ENCODE data around the gene BRINP3.

BRINP3 gene

DNA sequence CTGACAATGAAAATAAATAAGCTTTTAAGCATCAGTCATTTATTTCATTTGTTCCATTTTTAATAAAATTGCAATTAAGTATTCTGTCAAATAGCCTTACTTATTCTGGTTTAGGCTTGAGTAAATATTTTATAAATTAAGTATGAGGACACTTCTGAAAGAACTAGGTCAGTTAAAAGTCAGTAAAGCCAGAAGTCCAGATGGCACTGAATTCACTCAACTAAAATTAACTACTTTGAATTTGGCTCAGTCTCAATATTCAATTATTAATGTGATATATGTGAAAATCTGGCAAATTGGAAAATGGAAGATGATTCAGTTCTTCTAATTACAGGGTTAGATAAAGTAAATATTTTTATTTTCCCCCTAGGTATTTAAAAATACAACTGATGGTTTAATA is 174.2 kb downstream of the BRINP3 start:
- no peak for DNase-seq

DNA sequence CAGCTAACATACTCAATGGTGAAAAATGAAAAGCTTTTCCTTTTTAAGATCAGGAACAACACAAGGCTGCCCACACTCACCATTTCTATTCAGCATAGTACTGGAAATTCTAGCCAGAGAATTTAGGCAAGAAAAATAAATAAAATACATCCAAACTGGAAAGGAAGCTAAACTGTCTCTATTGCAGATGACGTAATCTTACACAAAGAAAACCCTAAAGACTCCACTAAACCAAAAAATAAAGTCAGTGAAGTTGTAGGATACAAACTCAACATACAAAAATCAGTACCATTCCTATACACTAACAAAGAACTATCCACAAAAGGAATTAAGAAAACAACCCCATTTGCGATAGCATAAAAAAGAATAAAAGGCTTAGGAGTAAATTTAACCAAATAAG is 181.2 kb downstream of the BRINP3 start:
- no peak for DNase-seq

DNA sequence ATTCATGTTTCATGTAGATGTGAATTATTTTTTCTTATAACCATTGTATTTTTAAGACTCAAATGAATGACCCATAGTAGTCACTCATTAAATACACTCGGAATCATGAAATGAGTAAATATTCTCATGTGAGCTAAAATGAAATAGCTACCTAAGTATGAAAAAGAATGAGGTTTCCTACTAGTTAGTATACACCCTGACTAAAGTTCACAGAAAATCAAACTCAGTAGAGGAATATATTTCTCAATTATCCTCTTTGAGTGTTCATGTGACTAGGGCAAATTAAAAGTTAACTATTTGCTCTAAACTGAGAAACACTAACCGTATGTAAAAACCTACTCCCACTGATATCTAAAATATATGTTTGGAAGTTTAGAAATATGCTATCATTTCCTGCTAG is 187.8 kb downstream of the BRINP3 start:
- no peak for DNase-seq

DNA sequence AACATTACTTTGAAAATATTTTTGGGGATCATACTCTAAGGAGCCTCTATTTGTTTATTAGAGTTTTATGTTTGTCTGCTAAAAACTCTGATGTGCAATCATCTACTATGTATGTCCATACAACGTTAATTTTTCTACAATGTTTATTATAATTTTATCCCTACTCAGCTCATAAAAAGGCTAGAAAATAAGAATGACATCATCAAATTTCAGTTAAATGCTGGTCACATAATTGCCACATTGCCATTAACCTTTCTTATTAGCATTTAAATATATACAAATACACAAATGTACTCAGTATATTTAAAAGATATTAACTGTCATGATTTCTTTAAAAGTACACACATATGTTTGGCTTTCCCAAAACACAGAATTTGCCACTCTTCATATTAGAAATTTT is 191.6 kb downstream of the BRINP3 start:
- no peak for DNase-seq

DNA sequence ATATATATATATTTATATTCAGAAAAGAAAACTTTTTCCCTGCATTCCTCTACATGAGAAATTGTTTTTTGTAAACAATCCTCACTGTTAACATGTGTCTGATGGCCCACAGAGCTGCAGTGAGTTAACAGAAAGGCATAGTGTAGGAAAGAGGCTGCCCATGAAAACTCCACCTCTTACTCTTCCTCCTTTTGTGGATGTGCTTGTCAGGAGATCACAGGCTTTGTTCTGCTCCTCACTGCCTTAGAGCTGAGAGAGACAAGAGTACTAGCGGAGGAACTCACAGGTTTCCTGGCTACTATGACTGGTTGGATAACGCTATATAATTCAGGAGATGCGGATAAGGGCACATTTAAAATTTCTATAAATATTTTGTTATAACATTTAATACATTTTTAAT is 200.6 kb downstream of the BRINP3 start:
- DNase-seq, result no peak

DNA sequence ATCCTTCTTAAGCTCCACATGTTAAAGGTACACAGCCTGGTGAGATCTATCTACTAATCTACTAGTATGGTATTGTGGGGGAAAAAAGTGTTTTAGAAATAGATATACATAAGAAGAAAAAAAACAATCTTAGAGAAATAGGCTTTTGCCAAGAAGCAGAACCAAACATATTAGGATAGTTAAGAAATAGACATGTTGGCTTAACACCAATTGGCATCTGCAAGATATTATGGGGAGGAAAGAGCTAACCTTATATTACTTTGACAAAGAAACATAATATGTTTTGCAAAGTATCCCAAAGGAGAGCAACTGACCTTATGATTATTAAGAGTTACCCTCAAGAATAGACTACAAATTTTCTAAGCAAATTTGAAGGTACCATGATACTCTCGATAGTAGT is 202.9 kb downstream of the BRINP3 start:
- no peak for DNase-seq

DNA sequence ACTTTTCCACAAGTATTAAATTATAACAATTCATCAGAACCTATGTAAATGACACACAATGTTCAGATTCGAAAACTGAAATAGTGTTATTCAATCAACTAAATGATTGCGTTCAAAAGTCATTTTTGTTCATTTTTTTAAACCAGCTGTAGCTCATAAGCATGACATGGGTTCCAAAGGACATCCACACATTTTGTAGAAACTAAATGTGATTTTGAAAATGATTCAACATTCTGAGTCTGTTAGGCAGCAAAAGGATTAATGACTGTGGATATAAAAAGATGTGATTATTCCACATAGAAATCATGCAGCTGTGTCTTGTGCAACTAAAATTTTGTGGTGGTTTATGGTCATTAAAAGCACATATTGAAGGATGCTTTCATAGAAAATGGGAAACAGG is 204.5 kb downstream of the BRINP3 start:
- DNase-seq, result no peak

DNA sequence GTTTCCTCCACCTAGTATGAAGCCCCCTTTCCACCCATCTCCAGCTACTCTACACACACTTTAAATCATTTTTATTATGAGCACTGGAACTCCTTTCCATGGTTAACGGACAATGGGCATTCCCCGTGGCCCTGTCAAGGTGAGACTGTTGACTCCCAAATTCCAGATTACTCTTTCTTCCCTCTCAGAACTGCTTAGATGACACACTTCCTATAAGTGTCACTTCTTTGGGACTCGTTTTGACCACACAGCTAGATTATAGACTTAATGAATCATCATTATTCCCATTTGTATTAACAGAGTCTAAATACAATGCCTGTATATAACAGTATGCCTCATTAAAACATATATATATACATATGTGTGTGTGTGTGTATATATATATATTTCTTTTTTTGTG is 215.1 kb downstream of the BRINP3 start:
- DNase-seq, result no peak

DNA sequence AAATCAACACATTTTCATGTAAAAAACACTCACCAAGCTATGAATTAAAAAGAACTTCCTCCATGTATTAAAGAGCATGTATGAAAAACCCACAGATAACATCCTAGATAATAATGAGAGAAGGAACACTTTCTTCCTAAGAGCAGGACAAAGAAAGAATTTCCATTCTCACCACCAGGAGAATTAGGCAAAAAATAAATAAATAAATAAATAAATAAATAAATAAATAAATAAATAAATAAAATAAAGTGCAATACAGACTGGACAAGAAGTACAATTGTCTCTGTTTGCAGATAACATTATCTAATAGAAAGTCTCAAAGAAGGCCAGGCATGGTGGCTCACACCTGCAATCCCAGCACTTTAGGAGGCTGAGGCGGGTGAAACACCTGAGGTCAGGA is 218.2 kb downstream of the BRINP3 start:
- DNase-seq, result no peak

DNA sequence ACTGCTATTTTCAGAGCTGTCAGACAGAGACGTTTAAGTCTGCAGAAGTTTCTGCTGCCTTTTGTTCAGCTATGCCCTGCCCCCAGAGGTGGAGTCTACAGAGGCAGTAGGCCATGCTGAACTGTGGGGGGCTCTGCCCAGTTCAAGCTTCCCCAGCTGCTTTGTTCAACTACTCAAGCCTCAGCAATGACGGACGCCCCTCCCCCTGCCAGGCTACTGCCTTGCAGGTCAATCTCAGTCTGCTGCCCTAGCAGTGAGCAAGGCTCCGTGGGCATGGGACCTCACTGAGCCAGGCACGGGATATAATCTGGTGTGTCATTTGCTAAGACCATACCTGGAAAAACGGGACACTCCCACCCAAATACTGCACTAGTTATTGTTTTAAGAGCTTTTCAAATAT is 219.7 kb downstream of the BRINP3 start:
- no peak for DNase-seq

DNA sequence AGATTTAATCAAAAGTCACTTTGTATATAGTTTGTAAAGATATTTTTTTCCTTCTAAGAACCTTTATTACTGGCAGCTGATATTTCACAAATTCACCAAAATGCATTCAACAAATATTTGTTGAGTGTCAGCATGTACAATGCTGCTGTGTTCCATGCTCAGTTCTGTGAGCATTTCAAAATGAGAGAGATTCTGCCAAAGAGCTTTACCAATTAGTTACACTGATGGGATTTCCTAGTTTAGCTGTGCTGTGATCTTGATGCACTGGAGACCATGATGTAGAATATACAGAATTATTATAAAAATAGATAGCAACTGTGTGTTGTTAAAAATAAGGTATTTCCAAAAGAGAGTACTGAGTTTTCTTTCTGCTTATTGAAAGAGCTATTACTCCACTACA is 225.6 kb downstream of the BRINP3 start:
- no peak for DNase-seq

DNA sequence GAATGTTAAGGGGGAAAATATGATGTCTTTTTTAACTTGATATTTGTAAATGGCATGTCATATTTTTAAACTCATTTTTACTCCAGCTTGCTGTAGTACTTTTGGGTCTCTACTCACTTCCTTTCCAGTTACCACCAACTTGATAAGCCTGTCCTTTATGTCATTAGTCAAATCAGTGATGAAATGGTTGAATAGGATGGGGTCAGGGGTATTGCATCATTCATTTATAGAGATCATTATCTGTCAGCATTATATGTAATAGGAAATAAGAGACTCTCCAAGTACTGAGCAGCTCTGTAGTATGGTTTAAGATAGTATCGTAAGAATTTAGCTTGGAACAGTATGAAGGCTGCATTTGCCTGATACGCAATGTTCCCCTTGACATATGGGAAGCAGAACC is 227.3 kb downstream of the BRINP3 start:
- DNase-seq, result no peak

DNA sequence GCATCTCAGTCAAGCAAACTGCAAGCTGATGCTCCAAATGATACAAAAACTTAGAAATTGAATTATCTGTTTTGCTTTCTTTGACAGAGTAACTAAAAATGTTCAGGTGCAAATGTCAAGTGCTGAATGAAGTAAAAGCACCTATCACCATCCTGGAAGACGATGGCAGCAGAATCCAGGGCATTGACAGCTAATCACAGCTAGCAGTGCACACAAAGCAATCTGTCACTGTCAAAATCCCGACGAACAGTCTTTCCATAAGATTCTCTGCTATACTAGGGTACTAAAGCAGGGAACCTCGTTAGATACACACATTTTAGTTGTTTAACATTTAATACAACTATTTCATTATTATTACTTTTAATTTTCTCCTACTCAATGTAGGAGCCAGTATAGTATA is 233.3 kb downstream of the BRINP3 start:
- no peak for DNase-seq

DNA sequence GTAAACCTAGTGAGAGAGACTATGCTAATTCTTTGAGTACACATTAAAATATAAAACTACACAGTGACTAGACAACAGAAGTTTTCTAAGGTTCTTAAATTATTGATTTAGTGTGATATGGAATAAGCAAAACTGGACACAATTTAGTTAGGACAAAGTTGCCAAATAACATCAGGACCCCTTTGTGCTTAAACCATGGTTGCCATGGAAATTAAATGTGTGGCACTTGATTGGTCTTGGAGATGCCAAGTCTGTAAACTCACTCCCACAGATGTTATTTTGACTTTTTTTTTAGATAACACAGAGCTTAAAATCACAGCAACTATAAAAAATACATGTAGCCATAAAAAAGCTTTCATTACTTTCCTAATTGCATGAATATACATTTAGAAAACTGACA is 234.6 kb downstream of the BRINP3 start:
- DNase-seq, result no peak

DNA sequence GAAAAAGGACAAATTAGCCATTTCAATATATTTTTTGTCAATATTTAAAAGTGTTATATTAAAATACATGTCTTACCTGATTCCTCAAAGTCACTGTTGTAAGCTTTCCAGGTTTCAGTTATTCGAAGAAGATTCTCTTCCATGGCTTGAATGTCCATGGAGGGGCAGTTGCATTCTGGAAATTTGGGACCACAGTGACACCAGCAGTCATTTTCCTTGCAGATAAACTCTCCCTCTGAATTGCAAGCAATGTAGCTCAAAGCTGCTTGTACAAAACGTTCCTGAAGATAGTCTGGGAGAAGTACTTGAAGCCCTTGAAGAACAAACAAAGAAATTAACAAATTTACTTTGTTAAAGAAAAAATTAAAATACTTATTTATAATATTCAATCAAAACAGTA is 251.7 kb downstream of the BRINP3 start:
- DNase-seq, result no peak

DNA sequence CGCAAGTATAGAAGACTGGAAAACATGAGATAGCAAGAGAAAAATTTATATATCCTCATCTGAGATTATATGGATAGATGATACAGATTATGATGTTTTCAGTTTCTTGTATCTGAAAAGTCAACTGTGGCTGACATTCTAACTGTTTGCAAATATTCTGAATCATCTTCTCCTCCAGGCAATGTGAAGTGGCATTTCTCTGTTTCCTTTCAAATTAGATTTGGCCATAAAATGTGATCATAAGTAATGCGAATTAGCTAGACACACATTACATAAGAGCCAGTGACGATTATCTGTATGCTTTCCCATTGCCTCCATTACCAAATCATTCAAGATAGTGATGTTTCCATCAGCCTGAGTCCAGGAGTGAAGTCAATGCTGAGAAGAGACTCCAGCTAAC is 265.2 kb downstream of the BRINP3 start:
- no peak for DNase-seq

DNA sequence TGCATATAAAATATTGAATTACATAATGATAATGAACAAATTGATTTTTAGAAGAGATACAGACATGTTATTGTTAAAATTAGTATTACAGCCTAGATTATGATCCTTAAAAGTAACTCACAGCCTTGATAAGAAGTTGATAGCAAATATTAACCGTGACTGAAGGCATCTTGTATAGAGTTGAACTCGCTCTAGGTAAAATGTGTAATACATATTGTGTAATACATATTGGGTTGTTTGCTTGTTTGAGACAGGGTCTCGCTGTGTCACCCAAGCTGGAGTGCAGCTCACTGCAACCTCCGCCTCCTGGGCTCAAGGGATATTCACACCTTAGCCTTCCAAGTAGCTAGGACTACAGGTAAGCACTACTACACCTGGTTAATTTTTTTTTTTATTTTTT is 269.9 kb downstream of the BRINP3 start:
- no peak for DNase-seq

DNA sequence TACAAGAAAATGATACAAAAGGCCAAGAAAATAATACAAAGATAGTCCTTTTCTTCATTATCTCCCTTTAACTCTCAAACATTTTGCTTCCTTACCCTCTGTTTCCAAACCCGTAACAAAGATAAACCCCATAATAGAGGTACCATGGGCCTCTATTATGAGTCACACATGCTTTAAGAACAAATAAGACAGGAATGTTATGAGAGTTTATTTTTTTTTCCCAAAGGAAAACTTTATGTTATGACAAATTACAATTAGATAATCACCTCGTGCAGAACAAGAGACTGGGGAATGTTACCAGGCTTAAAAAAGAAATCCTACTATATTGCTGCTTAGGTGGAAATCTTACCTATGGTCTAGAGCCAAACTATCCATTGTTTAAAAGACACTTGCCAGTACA is 272.0 kb downstream of the BRINP3 start:
- DNase-seq, result no peak

DNA sequence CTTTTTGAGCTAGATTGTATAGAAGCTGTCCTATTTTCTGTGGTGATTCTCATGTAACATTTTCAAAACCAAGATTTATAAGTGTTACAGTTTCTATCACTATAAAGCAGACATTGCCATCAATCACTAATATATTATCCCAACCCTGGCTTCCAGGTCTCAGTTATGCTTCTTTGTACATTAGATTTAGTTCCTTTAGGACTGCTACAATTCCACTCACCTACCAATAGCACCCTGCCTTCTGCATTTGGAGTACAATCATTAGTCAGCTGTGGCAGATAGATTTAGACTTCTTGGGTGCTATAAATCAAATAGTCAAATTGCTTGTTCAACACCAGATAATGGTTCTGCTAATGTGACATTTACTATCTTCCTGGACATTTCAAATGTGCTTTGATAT is 281.6 kb downstream of the BRINP3 start:
- DNase-seq, result no peak

DNA sequence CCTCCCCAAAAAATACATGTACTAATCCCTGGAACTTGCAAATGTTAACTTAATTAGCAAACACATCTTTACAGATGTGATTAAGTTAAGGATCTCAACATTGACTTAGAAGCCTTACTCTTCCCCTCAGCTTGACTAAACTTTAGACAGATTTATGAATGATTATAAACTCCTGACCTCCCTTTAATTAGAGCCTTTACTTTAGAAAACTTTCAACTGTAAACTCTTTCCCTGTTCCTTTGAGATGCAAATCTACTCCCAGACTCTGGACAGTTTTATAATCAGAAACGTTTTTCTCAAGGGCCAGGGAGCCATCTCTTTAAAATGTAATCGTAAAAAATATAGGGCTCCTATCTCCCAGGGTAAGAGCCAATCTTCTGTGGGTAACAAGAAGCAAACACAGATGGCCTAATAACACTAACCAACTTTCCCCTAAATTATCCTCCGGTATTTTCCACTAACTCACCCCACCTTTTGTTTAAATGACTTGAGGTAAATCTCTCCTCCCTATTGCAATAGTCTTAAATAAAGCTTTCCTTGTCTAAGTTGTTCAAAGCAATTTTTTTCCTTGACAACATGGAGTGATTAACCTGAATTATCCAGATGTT is 284.1 kb downstream of the BRINP3 start:
- DNase-seq, result no peak

DNA sequence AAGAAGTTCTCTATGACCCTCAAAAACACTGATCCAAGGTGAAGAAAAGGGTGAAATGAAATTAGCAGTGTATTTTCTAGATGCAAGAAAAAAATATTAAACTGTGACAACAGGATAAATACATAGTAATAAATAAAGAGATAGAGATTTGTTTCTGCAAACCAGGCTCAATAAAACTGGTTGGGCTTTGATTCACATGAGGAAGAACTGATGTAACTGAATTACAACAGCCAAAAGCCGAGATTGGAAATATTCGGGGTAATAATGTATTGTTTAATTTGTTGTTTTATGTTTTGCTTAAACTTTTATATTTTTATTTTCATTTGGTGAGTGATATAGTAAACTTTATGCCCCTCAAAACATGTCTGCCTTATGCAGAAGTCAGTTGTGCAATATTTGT is 285.0 kb downstream of the BRINP3 start:
- no peak for DNase-seq

DNA sequence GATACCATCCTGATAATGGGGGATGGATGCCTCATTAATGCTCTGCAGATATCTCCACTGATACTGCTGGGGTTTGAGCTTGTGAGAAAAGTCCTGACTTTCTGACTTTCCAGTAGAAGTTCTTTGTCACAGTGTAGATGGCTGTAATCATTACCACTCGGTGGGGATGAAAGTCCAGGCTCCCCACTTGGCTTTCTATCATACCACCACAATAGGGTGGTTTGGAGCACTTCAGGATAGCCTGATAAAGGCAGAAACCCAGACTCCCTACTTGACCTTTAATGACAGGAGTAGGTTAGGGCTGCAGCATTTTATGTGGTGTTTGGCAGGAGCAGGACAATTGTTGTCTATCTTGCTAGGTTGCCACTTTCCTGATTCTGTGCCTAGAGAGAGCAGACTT is 294.1 kb downstream of the BRINP3 start:
- no peak for DNase-seq

DNA sequence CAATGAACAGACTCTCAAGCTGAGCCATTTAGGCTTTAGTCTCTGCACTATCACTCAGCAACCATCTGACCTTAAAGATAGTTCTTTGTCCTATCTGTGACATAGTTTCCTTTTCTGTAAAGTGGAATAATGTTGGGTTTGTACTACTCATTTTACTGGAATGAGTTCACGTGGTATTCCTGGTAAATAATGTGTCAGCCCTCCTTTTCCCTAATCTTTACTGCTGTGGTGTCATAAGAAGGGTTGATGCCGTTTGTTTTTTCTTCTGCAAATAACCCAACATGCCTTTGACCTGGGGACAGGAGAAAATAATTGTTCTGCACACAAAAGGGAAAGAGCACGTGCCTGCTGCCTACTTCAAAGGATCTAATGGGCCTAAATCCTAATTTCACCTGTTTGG is 297.8 kb downstream of the BRINP3 start:
- DNase-seq, result no peak

DNA sequence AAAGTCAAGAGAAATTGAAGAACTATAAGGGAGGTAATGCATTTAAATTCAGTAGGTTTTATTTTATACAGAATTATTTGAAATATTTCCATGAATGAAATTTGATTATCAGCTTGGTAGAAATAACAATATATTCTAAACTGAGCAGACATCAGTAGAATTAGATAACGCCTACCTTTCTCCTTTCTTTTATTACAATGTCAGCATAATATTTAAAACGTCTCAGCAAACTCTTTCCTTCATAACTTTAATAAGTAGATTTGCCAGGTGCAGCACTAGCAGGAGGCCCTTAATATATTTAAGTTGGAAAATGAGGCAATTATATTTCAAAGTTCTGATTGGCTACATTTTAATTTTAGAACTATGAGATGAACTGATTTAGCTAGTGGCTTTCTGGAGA is 298.8 kb downstream of the BRINP3 start:
- DNase-seq, result no peak

DNA sequence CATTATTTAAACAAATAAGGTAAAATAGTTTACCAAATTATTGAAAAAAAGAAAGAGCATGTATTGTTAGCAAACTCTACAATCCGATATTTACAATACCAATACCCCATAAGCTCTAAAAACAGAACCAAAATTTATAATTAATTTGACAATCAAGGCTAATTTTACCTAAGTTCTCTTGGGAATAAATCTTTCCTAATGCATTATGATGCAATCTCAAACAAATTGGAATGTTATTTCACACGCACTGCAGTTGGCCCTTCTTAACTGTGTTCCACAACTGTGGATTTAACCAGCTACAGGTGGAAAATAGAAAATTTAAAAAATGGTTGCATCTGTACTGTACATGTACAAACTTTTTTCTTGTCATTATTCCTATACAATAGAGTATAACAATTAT is 300.1 kb downstream of the BRINP3 start:
- DNase-seq, result no peak

DNA sequence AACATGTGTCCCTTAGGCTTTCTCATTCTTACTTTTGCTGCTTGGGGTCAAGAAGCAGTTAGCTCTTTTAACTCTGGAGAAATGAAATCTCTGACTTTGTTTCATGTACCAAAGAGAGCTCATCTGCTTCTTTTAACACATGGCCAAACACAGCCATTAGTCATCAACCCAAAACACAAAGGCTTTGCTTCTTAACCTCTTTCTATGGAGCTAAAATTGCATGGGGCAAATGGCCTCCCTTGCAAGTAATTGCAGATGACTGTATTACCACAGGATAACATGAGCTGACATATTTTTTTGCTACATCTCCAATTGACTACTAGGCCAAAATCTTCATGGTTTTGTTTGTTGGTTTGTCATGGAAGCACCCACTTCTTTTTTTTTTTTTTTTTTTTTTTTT is 300.9 kb downstream of the BRINP3 start:
- no peak for DNase-seq
